H1 (cell line): ENCODE results near the gene NKAIN4. TPM values are rescaled to one million over a fixed set of nuclear protein-coding genes. Genes with fewer than 3 reads are reported as not detected.

ENCODE experiments used
- CTCF ChIA-PET: fragments of 300-600 bp; sonication (Branson Sonifier 250); formaldehyde crosslinking; loops from one replicate; lab custom pipeline; 2021; ENCODE audit not compliant: partially characterized antibody; lab: Charles Lee
- POLR2A ChIA-PET: fragments of 300-600 bp; sonication (Branson Sonifier 250); formaldehyde crosslinking; loops from one replicate; lab custom pipeline; 2021; ENCODE audit warnings: inconsistent platforms; ENCODE audit not compliant: partially characterized antibody; lab: Charles Lee
- DNase-seq, 2 experiments: peaks; one replicate each; pipeline versions ENCODE4 v3.0.0 to v3.0.0-alpha.2; 2010 to 2022; ENCODE audit warnings: low spot score in 2 of 2, low read depth in 1 of 2, mixed read lengths in 1 of 2
- FAIRE-seq: peaks from 2 replicates; lab custom pipeline; 2011; peaks lifted over from hg19 to GRCh38; lab: Jason Lieb, UNC
- H2AFZ ChIP-seq: 2 replicates; pipeline ENCODE4 v1.8.1; 2012; ENCODE audit warnings: low read length, inconsistent platforms
- H2AK5ac ChIP-seq: 2 replicates; pipeline ENCODE4 v1.6.1; 2013; ENCODE audit warnings: low read depth, low read length
- H2BK120ac ChIP-seq: replicated peaks from 2 replicates; pipeline ENCODE3; 2013; ENCODE audit warnings: low read depth, low read length, inconsistent platforms
- H2BK12ac ChIP-seq: 2 replicates; pipeline ENCODE4 v1.6.1; 2013; ENCODE audit warnings: low read depth, low read length
- H2BK15ac ChIP-seq: 2 replicates; pipeline ENCODE4 v1.6.1; 2013; ENCODE audit warnings: low read length
- H2BK20ac ChIP-seq: 2 replicates; pipeline ENCODE4 v1.6.1; 2013; ENCODE audit warnings: low read length
- H2BK5ac ChIP-seq: 2 replicates; pipeline ENCODE4 v1.6.1; 2013; ENCODE audit warnings: low read depth, low read length
- H3K14ac ChIP-seq: 2 replicates; pipeline ENCODE4 v1.6.1; 2013; ENCODE audit warnings: inconsistent platforms; ENCODE audit not compliant: insufficient read length
- H3K18ac ChIP-seq: 2 replicates; pipeline ENCODE4 v1.6.1; 2013; ENCODE audit warnings: low read length; ENCODE audit errors: extremely low read depth
- H3K23ac ChIP-seq: 2 replicates; pipeline ENCODE4 v1.6.1; 2013; ENCODE audit warnings: inconsistent platforms; ENCODE audit not compliant: insufficient read length
- H3K23me2 ChIP-seq: 2 replicates; pipeline ENCODE4 v1.6.1; 2013; ENCODE audit warnings: low read depth, low read length
- H3K27ac ChIP-seq: 2 replicates; pipeline ENCODE4 v1.6.1; 2011; ENCODE audit warnings: low read depth, low read length, inconsistent platforms
- H3K27me3 ChIP-seq, 4 experiments: replicated peaks in 1 of 4; 1 replicate in 1 of 4; 2 replicates in 3 of 4; pipeline versions ENCODE4 v1.6.1 to v1.8.1; 2011 to 2013; ENCODE audit warnings: low read length in 3 of 4, mild to moderate bottlenecking in 3 of 4, inconsistent platforms in 2 of 4, mixed read lengths in 2 of 4, moderate library complexity in 1 of 4; ENCODE audit not compliant: control insufficient read depth in 3 of 4, insufficient read depth in 3 of 4; ENCODE audit errors: extremely low read depth in 1 of 4
- H3K36me3 ChIP-seq, 4 experiments: 2 replicates each; pipeline versions ENCODE4 v1.6.1 to v1.8.1; 2011 to 2013; ENCODE audit warnings: mild to moderate bottlenecking in 4 of 4, low read length in 3 of 4, moderate library complexity in 2 of 4, control low read depth in 1 of 4, inconsistent platforms in 1 of 4; ENCODE audit not compliant: insufficient read depth in 4 of 4, control insufficient read depth in 2 of 4
- H3K4ac ChIP-seq: replicated peaks from 2 replicates; pipeline ENCODE3; 2013; ENCODE audit warnings: low read length, low read depth, mixed read lengths, inconsistent platforms; ENCODE audit not compliant: insufficient read length
- H3K4me1 ChIP-seq, 4 experiments: replicated peaks in 1 of 4; 1 replicate in 1 of 4; 2 replicates in 3 of 4; pipeline versions ENCODE4 v1.6.1 to v1.8.1; 2011 to 2013; ENCODE audit warnings: low read length in 3 of 4, inconsistent platforms in 2 of 4, mixed read lengths in 1 of 4; ENCODE audit not compliant: insufficient read depth in 4 of 4, control insufficient read depth in 3 of 4
- H3K4me2 ChIP-seq, 2 experiments: 2 replicates each; pipeline versions ENCODE4 v1.6.1 to v1.8.1; 2011 to 2013; ENCODE audit warnings: low read depth in 2 of 2, low read length in 2 of 2, control low read depth in 1 of 2, inconsistent platforms in 1 of 2, mild to moderate bottlenecking in 1 of 2; ENCODE audit not compliant: insufficient read depth in 1 of 2
- H3K4me3 ChIP-seq, 4 experiments: fragments of 200-600, 300-600 bp in 1 of 4; sonication (generic), shearing (Covaris generic), sonication (Bioruptor Twin) in 1 of 4; 2 replicates each; pipeline versions ENCODE4 v1.5.1 to v1.8.1; 2011 to 2016; ENCODE audit warnings: low read length in 4 of 4, low read depth in 3 of 4, control low read depth in 2 of 4, inconsistent platforms in 2 of 4, mild to moderate bottlenecking in 2 of 4, mixed read lengths in 1 of 4, moderate library complexity in 1 of 4; ENCODE audit not compliant: insufficient read depth in 2 of 4; ENCODE audit errors: extremely low read depth in 1 of 4
- H3K56ac ChIP-seq: replicated peaks from 2 replicates; pipeline ENCODE3; 2013; ENCODE audit warnings: low read depth, mild to moderate bottlenecking, mixed read lengths, low read length, inconsistent platforms; ENCODE audit not compliant: insufficient read length
- H3K79me1 ChIP-seq: 2 replicates; pipeline ENCODE4 v1.6.1; 2013; ENCODE audit warnings: low read depth, low read length, control low read depth
- H3K79me2 ChIP-seq, 2 experiments: 2 replicates each; pipeline versions ENCODE4 v1.6.1 to v1.8.1; 2012 to 2013; ENCODE audit warnings: low read length in 2 of 2, mild to moderate bottlenecking in 2 of 2, inconsistent platforms in 1 of 2; ENCODE audit not compliant: insufficient read depth in 2 of 2, control insufficient read depth in 1 of 2
- H3K9ac ChIP-seq, 4 experiments: replicated peaks in 1 of 4; 1 replicate in 1 of 4; 2 replicates in 3 of 4; pipeline versions ENCODE4 v1.6.1 to v1.8.1; 2011 to 2013; ENCODE audit warnings: low read depth in 3 of 4, low read length in 3 of 4, control low read depth in 2 of 4, mild to moderate bottlenecking in 2 of 4, moderate library complexity in 2 of 4, inconsistent platforms in 1 of 4; ENCODE audit errors: extremely low read depth in 1 of 4
- H3K9me3 ChIP-seq, 2 experiments: 2 replicates each; pipeline versions ENCODE4 v1.6.1 to v1.8.1; 2012 to 2013; ENCODE audit warnings: mild to moderate bottlenecking in 2 of 2, moderate library complexity in 2 of 2, control low read depth in 1 of 2, inconsistent platforms in 1 of 2, low read depth in 1 of 2, low read length in 1 of 2, mixed read lengths in 1 of 2; ENCODE audit not compliant: insufficient read depth in 2 of 2
- H4K20me1 ChIP-seq, 2 experiments: replicated peaks in 1 of 2; 2 replicates each; pipeline versions ENCODE3 to v1.8.1; 2011 to 2013; ENCODE audit warnings: inconsistent platforms in 2 of 2, low read length in 2 of 2, mild to moderate bottlenecking in 1 of 2; ENCODE audit not compliant: insufficient read depth in 2 of 2, control insufficient read depth in 1 of 2
- H4K5ac ChIP-seq: 2 replicates; pipeline ENCODE4 v1.6.1; 2013; ENCODE audit warnings: low read length, low read depth, mixed read lengths, inconsistent platforms; ENCODE audit not compliant: insufficient read length
- H4K8ac ChIP-seq: 2 replicates; pipeline ENCODE4 v1.8.0; 2013; ENCODE audit warnings: mild to moderate bottlenecking, moderate library complexity, low read length, inconsistent platforms; ENCODE audit not compliant: insufficient read depth; ENCODE audit errors: extremely low read depth
- H4K91ac ChIP-seq: replicated peaks from 2 replicates; pipeline ENCODE3; 2013; ENCODE audit warnings: low read length, mixed read lengths, inconsistent platforms; ENCODE audit not compliant: insufficient read length
- ASH2L ChIP-seq: fragments of 200-600, 300-600 bp; sonication (generic); IDR thresholded peaks from one replicate; pipeline ENCODE4 v1.7.1; 2017; ENCODE audit warnings: low read length
- BCL11A ChIP-seq, 2 experiments: IDR thresholded peaks; one replicate each; pipeline ENCODE4 v1.6.1; 2011; ENCODE audit warnings: low read depth in 2 of 2, low read length in 2 of 2, mild to moderate bottlenecking in 2 of 2
- BRCA1 ChIP-seq: IDR thresholded peaks from 2 replicates; pipeline ENCODE4 v1.6.1; 2012; ENCODE audit warnings: low read depth, low read length, improper control_type of control experiment
- CEBPB ChIP-seq: IDR thresholded peaks from 2 replicates; pipeline ENCODE4 v1.6.1; 2012; ENCODE audit warnings: low read depth, low read length
- CHD1 ChIP-seq: IDR thresholded peaks from 2 replicates; pipeline ENCODE4 v1.6.1; 2012; ENCODE audit warnings: low read depth, low read length, improper control_type of control experiment
- EP300 ChIP-seq, 2 experiments: IDR thresholded peaks; 1 replicate in 1 of 2; 2 replicates in 1 of 2; pipeline ENCODE4 v1.6.1; 2011 to 2012; ENCODE audit warnings: low read depth in 2 of 2, low read length in 2 of 2, mild to moderate bottlenecking in 2 of 2, borderline replicate concordance in 1 of 2, inconsistent platforms in 1 of 2, moderate library complexity in 1 of 2
- JUND ChIP-seq: IDR thresholded peaks from 2 replicates; pipeline ENCODE4 v1.6.1; 2011; ENCODE audit warnings: mild to moderate bottlenecking, improper control_type of control experiment, low read length
- KDM5A ChIP-seq: fragments of 200-600 bp; IDR thresholded peaks from 2 replicates; pipeline ENCODE4 v1.7.1; 2012; ENCODE audit warnings: mild to moderate bottlenecking, low read length, inconsistent platforms, mixed read lengths
- NRF1 ChIP-seq: IDR thresholded peaks from 2 replicates; pipeline ENCODE4 v1.6.1; 2011; ENCODE audit warnings: mild to moderate bottlenecking, low read depth, low read length, improper control_type of control experiment
- RBBP5 ChIP-seq: IDR thresholded peaks from 2 replicates; pipeline ENCODE4 v1.7.1; 2012; ENCODE audit warnings: low read depth, mild to moderate bottlenecking, inconsistent platforms, low read length, moderate library complexity, borderline replicate concordance
- SP2 ChIP-seq: IDR thresholded peaks from 2 replicates; pipeline ENCODE4 v1.6.1; 2012; ENCODE audit warnings: mild to moderate bottlenecking, low read length, inconsistent platforms
- SP4 ChIP-seq: IDR thresholded peaks from 2 replicates; pipeline ENCODE4 v1.6.1; 2012; ENCODE audit warnings: low read length, inconsistent platforms
- SUZ12 ChIP-seq: fragments of 200-600 bp; sonication (generic); IDR thresholded peaks from 2 replicates; pipeline ENCODE4 v1.6.1; 2012; ENCODE audit warnings: mild to moderate bottlenecking, inconsistent platforms, low read length, moderate library complexity, mixed read lengths
- YY1 ChIP-seq: IDR thresholded peaks from 2 replicates; pipeline ENCODE4 v1.6.1; 2011; ENCODE audit warnings: low read depth, mild to moderate bottlenecking, low read length
- WGBS, 2 experiments: shearing (Covaris generic) in 1 of 2; methylation state at CpG; one replicate each; pipeline versions ENCODE4 v1.1.6 to v1.1.7; 2013 to 2015; ENCODE audit warnings: low lambda C conversion rate in 2 of 2, mixed read lengths in 2 of 2, inconsistent platforms in 1 of 2, low coverage in 1 of 2, missing lambda C conversion rate in 1 of 2; ENCODE audit not compliant: insufficient replicate concordance in 2 of 2, insufficient coverage in 1 of 2, insufficient read length in 1 of 2; ENCODE audit errors: extremely low coverage in 1 of 2, missing lambda C conversion rate in 1 of 2; 5-methylcytosine and 5-hydroxymethylcytosine counted together
- polyA plus RNA-seq, 7 experiments: library from polyadenylated mRNA; depleted of rRNA in 3 of 7; stranded (reverse) in 5 of 7; unstranded in 2 of 7; fragments of >200 nt in 5 of 7; fragments of 200-250 nt in 2 of 7; gene quantifications; 1 replicate in 5 of 7; 2 replicates in 1 of 7; 4 replicates in 1 of 7; pipeline versions ENCODE4 v1.2.1 to v1.2.3, GENCODE V29; 2011 to 2013; ENCODE audit warnings: missing spikeins in 2 of 7, mixed read lengths in 2 of 7
- total RNA-seq: library from RNA; stranded (reverse); fragmentation: NEBNext Ultra II Directional; extraction: Animal tissue kit (Norgen Biotek cat#: 25700); gene quantifications from 2 replicates; pipeline ENCODE4 v1.2.1, GENCODE V29; 2021

The NKAIN4 gene
- total and polyA plus RNA-seq, 2 of the 8 experiments (the other 6 are each of a cell fraction or from before 2014, with no cell fraction given) = 6.9 to 17.0 TPM

- Histone ChIP-seq H2BK20ac (no peak overlapping the region), H3K9me3 (no peaks in the 10 kb centered on the region), H2BK5ac (no peak overlapping the region), H3K79me1 (no peaks in the 10 kb centered on the region; the same call in 1 of the 2 replicates), H4K20me1 (no peaks in the 10 kb centered on the region), H3K23me2 (peaks cover 5% of the 10 kb centered on the region; the same call in 1 of the 2 replicates), H2BK12ac (no peak overlapping the region), H3K79me2 (no peaks in the 10 kb centered on the region), H3K4me2 (no peak overlapping the region), H3K18ac (no peak overlapping the region), H2BK120ac (no peak overlapping the region), H3K36me3 (no peaks in the 10 kb centered on the region), H3K27me3 (peaks cover 3 to 23% (median 20%) of the 10 kb centered on the region in 4 experiments), H3K4ac (no peak overlapping the region), H4K5ac (no peak overlapping the region), H3K56ac (no peak overlapping the region), H3K27ac (no peak overlapping the region), H4K8ac (no peak overlapping the region), H3K4me1 (peaks cover 0 to 23% (median 19%) of the 10 kb centered on the region in 4 experiments; a peak in 6 of 7 replicates), H3K9ac (no peak overlapping the region), H2BK15ac (no peak overlapping the region), H3K23ac (no peak overlapping the region), H2AFZ (no peak overlapping the region), H3K14ac (no peak overlapping the region), H3K4me3 (no peak overlapping the region), H2AK5ac (no peak overlapping the region), H4K91ac (no peak overlapping the region)
- DNase-seq = no peak
- POLR2A ChIA-PET = interaction anchor here (0.6 to 1.5 kb wide), 3 partner anchors 14 to 63 kb away, joined by 3 to 5 read pairs (median 4); no protein-coding TSS in a partner anchor
- 85% methylated on average over 25 of the region's 25 CpGs; no CpG with 5 or more reads in 1 of the 2 experiments for WGBS, 2 experiments
- no peak for FAIRE-seq
- CTCF ChIA-PET = interaction anchor here (0.5 to 7.0 kb wide), 10 partner anchors 13 to 196 kb away, joined by 3 to 103 read pairs (median 3); partner anchors contain the start of gene BIRC7
- TF ChIP-seq YY1 = no peak
- no peak for TF ChIP-seq NRF1
- TF ChIP-seq KDM5A = no peak
- TF ChIP-seq JUND = no peak
- no peak for TF ChIP-seq ASH2L
- TF ChIP-seq CEBPB = no peak
- no peak for TF ChIP-seq EP300 (IDR thresholded peaks at IDR 0.05; ENCODE audit: borderline replicate concordance in 1 of 2, low read depth in 2 of 2, low read length in 2 of 2)
- TF ChIP-seq BCL11A (IDR thresholded peaks at IDR 0.05; ENCODE audit: low read depth in 2 of 2, low read length in 2 of 2) = no peak
- no peak for TF ChIP-seq SP4
- TF ChIP-seq SUZ12 = no peak
- no peak for TF ChIP-seq SP2
- no peak for TF ChIP-seq CHD1
- no peak for TF ChIP-seq BRCA1
- no peak for TF ChIP-seq RBBP5
Measured at GRCh38 chr20:63248835-63249591, 5.2 kb downstream of the NKAIN4 start.
